GM12801 (cell line): ENCODE data around the gene ZFP42.

ENCODE experiments used
- TF ChIP-seq, protein P1 (sequence below): IDR thresholded peaks from one replicate; pipeline ENCODE4 v1.5.1; 2011; ENCODE audit warnings: control low read depth; ENCODE audit not compliant: insufficient read length; ENCODE audit errors: extremely low read depth

The ZFP42 gene

DNA sequence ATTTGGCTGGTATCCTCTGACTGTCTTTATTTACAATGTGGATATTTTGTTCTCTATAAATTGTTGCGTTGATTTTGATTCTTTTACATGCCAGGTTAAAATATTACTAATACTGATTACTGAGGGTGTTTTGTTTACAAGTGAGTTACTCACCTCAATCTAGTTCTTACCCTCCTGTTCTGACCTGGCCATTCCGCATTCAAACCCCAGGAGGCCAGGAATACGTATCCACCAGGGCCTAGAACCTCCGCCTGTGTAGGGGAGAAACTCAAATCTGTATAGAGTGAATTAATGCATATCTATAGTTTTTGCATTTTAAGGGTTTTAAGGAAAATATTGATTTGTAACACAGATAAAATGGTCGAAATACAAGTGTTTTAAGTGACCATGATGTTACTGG, 2.6 kb upstream of the ZFP42 start:
- TF ChIP-seq, protein P1, sequence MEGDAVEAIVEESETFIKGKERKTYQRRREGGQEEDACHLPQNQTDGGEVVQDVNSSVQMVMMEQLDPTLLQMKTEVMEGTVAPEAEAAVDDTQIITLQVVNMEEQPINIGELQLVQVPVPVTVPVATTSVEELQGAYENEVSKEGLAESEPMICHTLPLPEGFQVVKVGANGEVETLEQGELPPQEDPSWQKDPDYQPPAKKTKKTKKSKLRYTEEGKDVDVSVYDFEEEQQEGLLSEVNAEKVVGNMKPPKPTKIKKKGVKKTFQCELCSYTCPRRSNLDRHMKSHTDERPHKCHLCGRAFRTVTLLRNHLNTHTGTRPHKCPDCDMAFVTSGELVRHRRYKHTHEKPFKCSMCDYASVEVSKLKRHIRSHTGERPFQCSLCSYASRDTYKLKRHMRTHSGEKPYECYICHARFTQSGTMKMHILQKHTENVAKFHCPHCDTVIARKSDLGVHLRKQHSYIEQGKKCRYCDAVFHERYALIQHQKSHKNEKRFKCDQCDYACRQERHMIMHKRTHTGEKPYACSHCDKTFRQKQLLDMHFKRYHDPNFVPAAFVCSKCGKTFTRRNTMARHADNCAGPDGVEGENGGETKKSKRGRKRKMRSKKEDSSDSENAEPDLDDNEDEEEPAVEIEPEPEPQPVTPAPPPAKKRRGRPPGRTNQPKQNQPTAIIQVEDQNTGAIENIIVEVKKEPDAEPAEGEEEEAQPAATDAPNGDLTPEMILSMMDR, result no peak

DNA sequence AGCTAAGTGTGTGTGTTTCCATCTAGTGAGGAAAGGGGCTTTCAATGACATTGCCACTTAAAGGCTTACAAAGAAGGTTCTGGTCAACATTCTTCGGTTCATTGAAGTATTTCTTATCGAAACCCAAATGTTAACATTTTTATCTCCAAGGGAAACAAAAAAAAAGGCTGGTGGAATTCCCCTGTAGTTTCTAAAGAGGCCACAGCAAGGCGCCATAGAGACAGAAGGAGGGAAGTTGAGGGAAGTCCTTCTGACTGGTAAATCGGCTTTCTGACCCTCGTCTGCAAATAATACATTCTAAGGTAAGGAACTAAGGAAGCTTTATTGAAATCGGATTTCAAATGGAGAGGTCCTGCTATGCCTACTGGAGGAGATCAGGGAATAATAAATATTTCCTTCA, 1.7 kb upstream of the ZFP42 start:
- TF ChIP-seq, protein P1, result no peak

DNA sequence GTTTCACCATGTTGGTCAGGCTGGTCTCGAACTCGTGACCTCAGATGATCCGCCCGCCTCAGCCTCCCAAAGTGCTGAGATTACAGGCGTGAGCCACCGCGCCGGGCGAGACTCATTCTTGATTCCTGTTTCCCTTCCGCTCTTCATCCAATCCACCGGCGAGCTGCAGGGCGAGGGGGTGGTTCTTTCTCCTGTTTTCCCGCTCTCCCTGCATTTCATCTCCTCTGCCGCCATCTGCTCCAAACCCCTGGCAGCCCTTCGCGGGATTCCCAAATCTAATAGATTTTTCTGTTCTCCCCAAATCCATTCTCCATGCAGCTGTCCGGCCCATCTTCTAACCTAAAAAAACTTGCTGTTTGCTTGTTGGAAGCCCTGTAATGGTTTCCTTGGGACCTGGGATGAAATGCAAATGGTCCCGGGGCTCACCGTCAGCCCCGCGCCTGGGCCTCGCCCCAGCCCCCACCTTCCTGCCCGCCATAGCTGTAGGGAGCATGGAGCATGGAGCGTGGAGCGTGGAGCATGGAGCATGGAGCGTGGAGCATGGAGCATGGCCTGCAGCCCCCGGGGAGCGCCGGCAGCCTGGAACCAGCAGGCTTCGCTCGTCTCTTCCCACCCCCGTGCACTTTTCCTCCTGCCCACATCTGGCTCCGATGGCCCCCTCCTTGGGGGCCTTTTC, 1.1 kb downstream of the ZFP42 start:
- TF ChIP-seq, protein P1, result no peak

GRCh38 chr4:187999406-187999932, 3.9 kb downstream of the ZFP42 start:
- TF ChIP-seq, protein P1, result no peak

GRCh38 chr4:188002323-188002722, 6.8 kb downstream of the ZFP42 start:
- TF ChIP-seq, protein P1, result no peak

DNA sequence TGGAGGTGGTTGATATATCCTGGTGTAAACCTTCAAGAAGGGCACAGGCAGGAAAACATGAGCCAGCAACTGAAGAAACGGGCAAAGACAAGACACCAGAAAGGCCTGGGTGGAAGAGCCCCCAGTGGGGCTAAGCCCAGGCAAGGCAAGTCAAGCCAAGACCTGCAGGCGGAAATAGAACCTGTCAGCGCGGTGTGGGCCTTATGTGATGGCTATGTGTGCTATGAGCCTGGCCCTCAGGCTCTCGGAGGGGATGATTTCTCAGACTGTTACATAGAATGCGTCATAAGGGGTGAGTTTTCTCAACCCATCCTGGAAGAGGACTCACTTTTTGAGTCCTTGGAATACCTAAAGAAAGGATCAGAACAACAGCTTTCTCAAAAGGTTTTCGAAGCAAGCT, 7.2 kb downstream of the ZFP42 start:
- TF ChIP-seq, protein P1, result no peak

DNA sequence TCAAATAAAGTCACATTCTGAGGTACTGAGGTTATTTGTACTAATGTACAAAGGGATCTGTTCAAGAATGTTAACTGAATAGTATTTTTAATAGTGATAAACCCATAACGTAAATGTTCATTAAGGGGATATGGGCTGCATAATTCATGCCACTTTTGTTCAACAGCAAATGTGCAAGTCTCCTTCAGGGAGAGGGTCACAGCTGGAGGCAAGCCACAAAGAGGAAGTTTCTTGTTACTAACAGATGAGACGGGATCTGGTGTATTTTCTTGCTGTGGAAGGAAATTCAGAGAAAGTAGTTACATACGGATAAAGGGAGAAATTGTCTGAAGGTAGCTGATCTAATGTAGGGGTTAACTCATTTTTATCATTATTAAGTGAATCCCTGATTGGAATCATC, 10.0 kb downstream of the ZFP42 start:
- TF ChIP-seq, protein P1, result no peak
